PFSK-1 (cell line): ENCODE data around the gene GRIN1.

ENCODE experiments used
- FOXP2 ChIP-seq: optimal IDR thresholded peaks from 2 replicates; pipeline ENCODE3; 2011; ENCODE audit warnings: borderline replicate concordance, control low read depth, inconsistent platforms; ENCODE audit not compliant: insufficient read depth; ENCODE audit errors: extremely low read length, extremely low read depth
- POLR2AphosphoS5 ChIP-seq: IDR thresholded peaks from 2 replicates; pipeline ENCODE4 v1.6.1; 2012; ENCODE audit warnings: low read depth, mild to moderate bottlenecking, control low read depth, low read length, moderate library complexity
- REST ChIP-seq, 2 experiments: IDR thresholded peaks; 2 replicates each; pipeline versions ENCODE4 v1.6.1 to v1.8.0; 2011 to 2012; ENCODE audit warnings: low read depth in 2 of 2, low read length in 2 of 2, control low read depth in 1 of 2, inconsistent platforms in 1 of 2, mild to moderate bottlenecking in 1 of 2, moderate library complexity in 1 of 2; ENCODE audit not compliant: insufficient read depth in 1 of 2
- SIN3A ChIP-seq: IDR thresholded peaks from 2 replicates; pipeline ENCODE4 v1.6.1; 2012; ENCODE audit warnings: mild to moderate bottlenecking, low read length, moderate library complexity, borderline replicate concordance; ENCODE audit not compliant: insufficient read depth
- TAF1 ChIP-seq: IDR thresholded peaks from 2 replicates; pipeline ENCODE4 v1.6.1; 2012; ENCODE audit warnings: low read length, control low read depth, borderline replicate concordance; ENCODE audit not compliant: insufficient read depth

Gene GRIN1

GRCh38 chr9:137150617-137151457 is 11.9 kb downstream of the GRIN1 start:
- TF ChIP-seq POLR2AphosphoS5, result no peak
- no peak for TF ChIP-seq TAF1
- TF ChIP-seq FOXP2, result no peak
- no peak for TF ChIP-seq SIN3A
- no peak for TF ChIP-seq REST (IDR thresholded peaks at IDR 0.05; ENCODE audit: insufficient read depth in 1 of 2, low read depth in 2 of 2, low read length in 2 of 2)

- no peak for TF ChIP-seq REST (IDR thresholded peaks at IDR 0.05; ENCODE audit: insufficient read depth in 1 of 2, low read depth in 2 of 2, low read length in 2 of 2)
- TF ChIP-seq SIN3A, result no peak
- TF ChIP-seq TAF1, result no peak
- TF ChIP-seq FOXP2, result no peak
- TF ChIP-seq POLR2AphosphoS5, result no peak
These were observed 14.0 kb downstream of the GRIN1 start for GRCh38 chr9:137152844-137153405.

- TF ChIP-seq FOXP2, result no peak
- TF ChIP-seq TAF1, result no peak
- TF ChIP-seq POLR2AphosphoS5, result no peak
- TF ChIP-seq SIN3A, result no peak
These were observed 17.8 kb downstream of the GRIN1 start for GRCh38 chr9:137156567-137157375.

- no peak for TF ChIP-seq POLR2AphosphoS5
- no peak for TF ChIP-seq REST (IDR thresholded peaks at IDR 0.05; ENCODE audit: insufficient read depth in 1 of 2, low read depth in 2 of 2, low read length in 2 of 2)
- TF ChIP-seq FOXP2, result no peak
- no peak for TF ChIP-seq SIN3A
- TF ChIP-seq TAF1, result no peak
These were observed 18.9 kb downstream of the GRIN1 start for GRCh38 chr9:137157618-137158415.

- TF ChIP-seq FOXP2, result no peak
- no peak for TF ChIP-seq POLR2AphosphoS5
- no peak for TF ChIP-seq TAF1
- TF ChIP-seq REST (IDR thresholded peaks at IDR 0.05; ENCODE audit: insufficient read depth in 1 of 2, low read depth in 2 of 2, low read length in 2 of 2), result no peak
- no peak for TF ChIP-seq SIN3A
These were observed 19.7 kb downstream of the GRIN1 start for GRCh38 chr9:137158625-137159024.
